Dedifferentiated amniotic fluid mesenchymal stem cell (primary cell): ENCODE results near the gene EGFL7.

ENCODE experiments used
- DNase-seq: peaks from one replicate; pipeline ENCODE4 v3.0.0-alpha.2; 2016; ENCODE audit errors: extremely low spot score

The EGFL7 gene

DNA sequence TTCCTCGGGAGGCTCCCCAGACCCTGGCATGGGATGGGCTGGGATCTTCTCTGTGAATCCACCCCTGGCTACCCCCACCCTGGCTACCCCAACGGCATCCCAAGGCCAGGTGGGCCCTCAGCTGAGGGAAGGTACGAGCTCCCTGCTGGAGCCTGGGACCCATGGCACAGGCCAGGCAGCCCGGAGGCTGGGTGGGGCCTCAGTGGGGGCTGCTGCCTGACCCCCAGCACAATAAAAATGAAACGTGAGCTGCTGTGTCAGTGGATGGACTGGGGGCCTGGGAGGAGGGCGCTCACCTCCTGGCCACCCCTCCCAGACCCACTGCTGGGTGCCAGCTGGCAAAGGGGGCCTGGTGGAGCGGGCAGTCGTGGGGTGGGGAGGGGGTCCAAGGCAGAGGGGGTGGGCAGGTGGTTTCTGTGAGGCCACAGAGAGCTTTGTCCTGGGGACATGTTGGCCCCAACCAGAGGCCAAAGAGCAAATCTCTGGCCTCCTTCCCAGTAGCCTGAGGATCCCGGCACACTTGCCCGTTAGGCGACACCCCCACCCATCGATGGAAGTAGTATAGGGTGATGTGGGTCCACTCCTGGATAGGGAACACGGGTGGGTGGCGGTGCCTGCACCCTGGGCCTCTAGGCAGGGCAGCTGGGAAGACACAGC lies 9.8 kb downstream of the EGFL7 start:
- DNase-seq, result no peak

DNA sequence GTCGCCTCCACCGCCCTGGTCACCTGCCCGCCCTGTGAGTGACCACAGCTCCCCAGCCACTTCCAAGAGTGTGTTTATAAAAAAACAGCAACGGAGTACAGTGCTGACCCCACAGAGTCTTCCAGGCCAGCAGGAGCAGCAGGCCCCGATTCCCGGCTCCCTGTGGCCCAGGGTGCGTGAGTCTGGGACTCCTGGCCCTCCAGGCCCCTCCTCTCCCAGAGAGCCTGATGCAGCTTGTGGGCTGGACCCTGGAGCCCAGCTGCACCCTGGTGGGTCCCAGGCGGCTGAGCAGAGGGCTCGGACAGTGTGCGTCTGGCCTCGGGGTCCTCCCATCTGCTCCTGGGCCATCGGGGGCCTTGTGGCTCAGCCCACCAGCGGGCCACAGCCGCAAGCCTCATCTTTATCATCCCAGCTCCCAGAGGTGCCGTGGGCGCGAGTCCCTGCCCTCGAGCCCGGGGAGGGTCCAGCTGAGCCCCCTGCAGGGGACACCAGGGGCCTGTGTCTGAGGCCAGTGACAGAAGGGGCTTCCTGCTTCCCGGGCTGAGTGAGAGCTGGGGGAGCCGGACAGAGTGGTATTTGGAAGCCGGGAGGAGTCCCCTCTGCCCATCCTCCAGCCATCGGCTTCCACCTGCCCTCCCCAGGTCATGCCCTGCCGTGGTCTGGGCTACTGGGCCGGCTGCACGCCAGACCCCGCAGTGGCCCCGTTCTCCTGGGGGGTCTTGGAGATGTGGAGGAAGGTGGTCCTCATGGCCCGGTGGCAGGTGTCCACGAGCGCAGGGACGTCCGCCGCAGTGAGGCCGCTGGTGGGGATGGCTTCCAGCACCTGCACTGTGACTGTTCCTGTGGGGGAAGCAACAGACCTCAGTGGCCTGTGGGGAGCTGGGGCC lies 10.6 kb downstream of the EGFL7 start:
- DNase-seq, result no peak

- DNase-seq, result no peak
Observed at GRCh38 chr9:136673975-136674785, 11.5 kb downstream of the EGFL7 start.

DNA sequence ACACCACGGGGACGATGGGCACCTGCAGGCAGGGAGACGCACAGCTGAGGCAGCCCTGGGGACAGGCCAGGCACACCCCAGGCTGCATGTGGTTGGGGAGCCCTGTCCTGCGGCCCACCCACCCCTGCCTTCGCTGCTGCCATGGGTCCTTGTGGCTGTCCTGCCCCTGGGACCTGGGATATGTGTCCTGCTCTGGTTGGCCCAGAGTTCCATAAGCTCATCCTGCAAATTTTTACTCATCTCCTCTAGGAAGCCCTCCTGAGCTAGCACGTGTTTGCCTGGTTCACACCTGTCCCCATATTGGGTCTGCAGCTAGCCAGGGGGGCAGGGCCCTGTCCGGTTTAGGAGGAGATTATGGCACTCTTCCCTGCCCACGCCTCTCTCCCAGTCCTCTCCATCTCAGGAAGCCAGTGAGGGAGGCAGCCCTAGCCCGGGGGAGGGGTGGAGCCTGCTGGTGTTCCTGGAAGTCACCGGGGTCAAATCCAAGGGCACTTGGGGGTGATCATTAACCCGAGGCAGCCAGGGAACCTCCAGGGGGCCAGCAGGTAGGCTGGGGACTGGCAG lies 12.2 kb downstream of the EGFL7 start:
- DNase-seq, result no peak

GRCh38 chr9:136675477-136676296 lies 13.0 kb downstream of the EGFL7 start:
- no peak for DNase-seq

DNA sequence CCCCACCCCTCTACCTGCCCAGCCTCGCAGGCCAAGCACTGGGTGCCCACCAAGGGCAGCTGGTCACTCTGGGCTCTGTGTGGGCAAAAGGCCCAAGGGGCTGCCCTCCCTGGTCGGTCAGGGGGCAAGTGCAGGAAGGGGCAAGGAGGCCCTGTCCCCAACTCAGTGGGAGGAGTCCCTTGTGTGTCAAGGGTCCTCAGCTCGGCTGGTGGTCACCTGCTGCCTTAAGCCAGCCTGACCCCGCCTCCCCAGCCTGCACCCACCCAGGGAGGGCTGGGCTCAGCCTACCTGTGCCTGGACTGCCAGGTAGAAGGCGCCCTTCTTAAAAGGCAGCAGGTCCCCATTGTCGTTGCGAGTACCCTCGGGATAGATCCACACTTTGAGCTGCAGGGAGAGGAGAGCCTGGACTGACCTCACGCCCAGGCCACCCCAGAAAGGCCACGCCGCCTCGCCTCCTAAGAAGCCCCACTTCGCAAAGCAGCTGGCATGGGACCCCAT lies 13.6 kb downstream of the EGFL7 start:
- DNase-seq, result no peak

DNA sequence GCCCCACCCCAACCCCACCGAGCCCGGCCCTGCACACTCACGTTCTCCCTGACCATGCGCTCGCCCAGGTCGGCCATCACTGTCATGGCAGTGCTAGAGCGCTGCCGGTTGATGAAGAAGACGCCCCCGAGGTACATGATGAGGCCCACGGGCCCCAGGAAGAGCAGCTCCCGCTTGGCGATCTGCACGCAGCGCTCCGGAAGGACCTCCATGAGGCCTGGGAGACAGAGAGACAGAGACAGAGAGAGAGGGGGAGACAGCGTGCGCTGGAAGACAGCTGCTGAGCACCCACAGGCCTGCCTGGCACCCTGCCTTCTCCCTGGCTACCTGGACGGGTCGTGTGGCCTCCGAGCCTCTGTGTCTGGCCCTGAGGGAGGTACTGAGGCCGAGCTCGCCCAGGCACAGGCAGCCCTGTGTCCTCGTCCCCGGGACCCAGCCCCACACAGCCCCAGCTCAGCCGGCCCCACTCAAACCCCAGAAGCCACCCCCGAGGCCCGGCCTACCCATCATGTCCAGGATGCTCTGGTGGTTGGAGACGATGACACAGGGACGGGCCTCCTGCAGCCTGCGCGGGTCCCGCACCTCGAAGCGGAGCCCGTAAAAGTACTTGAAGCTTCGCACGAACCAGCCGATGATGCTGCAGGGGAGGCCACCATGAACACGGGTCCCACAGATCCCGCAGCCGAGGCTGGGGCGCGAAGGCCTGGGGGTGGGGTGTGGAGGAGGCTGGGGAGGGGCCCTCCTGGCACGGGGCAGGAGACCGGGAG lies 14.4 kb downstream of the EGFL7 start:
- no peak for DNase-seq

DNA sequence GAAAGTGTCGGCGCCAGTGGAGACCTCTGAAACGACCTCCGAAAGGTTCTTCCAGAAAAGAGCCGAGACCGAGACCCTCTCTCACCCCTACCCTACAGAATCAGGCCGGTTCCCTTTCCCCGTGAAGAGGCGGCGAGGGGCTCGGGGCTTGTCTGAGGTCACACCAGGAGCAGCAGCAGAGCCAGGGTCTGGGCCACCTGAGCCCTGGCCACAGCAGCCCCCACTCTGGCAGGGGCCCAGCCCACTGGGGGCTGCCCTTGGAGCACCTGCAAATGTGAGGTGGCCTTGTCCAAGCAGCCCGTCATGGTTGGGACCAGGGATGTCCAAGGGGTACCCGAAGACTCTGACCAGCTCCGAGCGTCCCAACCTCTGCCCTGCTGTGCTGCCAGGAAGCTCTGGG lies 15.3 kb downstream of the EGFL7 start:
- no peak for DNase-seq

- DNase-seq, result no peak
Observed at GRCh38 chr9:136678624-136679023, 15.9 kb downstream of the EGFL7 start.

DNA sequence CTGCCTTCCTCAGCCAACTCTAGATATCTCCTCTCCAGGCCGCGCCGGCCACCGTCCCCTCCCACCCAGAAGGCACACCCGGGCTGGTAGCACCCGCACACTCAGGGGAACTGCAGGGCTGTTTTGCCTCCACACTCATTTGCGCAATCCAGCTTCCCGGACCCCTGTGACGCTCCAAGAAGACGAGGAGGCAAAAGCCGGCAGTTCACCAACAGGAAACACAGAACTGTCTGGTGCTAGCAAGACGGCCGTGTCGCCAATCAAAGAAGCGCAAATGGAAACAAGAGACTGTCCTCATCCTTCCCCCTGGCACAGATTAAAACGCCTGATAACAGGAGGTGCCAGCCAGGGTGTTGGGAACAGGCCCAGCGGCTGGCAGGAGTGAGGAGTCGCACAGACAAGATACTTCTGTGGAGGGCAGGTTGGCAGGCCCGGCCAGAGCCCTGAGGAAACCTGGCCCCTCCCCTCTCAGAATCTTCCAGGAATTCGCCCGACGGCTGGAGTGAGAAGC lies 16.8 kb downstream of the EGFL7 start:
- no peak for DNase-seq

DNA sequence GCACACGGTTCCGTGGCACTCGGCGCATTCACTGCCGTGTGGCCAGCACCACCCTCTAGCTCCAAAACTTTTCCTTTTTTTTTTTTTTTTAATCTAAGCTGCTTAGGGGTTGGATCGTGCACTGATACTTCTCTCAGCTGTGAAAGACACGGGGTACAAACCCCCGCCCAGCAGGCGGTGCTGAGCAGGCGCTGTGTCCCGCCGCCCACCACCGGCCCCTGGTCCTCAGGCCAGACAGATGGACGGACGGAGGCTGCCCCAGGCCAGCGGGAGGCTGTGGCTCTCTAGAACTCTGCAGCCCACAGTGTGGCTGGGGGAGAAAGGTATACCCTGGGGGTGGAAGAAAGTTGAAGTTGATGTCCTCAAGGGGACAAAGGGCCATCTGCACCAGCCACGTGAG lies 18.3 kb downstream of the EGFL7 start:
- DNase-seq, result no peak

- DNase-seq, result no peak
Observed at GRCh38 chr9:136681945-136682699, 19.4 kb downstream of the EGFL7 start.

GRCh38 chr9:136682710-136683109 lies 20.0 kb downstream of the EGFL7 start:
- DNase-seq, result no peak

DNA sequence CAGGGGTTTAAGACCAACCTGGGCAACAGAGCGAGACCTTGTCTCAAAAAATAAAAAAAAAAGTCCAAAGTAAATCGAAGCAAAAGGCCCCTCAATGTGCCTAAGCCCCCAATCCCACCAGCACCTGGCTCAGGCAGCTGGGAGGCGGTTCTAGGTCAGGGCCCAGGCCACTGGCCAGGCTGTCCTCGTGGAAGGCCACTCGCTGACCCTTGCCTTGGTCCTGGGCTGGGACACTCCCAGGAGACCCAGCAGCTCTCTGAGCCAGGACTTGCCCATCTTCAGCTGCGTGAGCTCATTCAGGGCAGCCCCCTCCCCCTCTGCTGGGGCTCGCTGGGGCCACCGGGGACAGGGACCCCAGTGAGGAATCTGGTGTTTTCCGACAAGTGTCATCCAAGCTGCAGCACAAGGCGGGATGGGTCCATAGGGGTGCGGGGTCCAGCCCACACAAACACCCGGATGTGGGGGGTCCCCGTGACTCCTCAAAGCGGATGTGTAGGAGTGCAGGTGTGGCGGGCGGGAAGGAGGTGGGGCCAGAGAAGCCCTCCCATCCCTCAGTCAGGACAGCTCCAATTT lies 20.5 kb downstream of the EGFL7 start:
- no peak for DNase-seq

- no peak for DNase-seq
Observed at GRCh38 chr9:136683755-136684154, 21.0 kb downstream of the EGFL7 start.

DNA sequence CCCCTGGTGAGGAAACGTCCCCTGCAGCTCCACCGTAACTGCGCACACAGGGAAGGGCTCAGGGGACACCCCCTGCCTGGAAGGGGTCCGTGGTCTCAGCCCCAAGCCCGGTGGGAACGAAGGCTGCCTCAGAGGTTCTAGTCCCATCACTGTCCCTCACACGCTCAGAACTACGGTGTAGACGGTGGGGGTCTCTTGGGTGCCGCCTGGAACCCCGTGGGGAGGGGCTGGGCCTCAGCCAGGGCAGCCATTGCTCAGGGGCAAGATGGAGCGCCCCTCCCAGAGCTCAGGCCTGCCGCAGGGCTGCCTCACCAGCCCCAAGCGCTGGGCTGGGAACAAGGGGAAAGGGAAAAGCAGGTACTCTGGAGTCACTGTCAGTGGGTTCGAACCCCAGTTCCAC lies 21.6 kb downstream of the EGFL7 start:
- DNase-seq, result no peak

GRCh38 chr9:136684799-136685198 lies 22.1 kb downstream of the EGFL7 start:
- no peak for DNase-seq

DNA sequence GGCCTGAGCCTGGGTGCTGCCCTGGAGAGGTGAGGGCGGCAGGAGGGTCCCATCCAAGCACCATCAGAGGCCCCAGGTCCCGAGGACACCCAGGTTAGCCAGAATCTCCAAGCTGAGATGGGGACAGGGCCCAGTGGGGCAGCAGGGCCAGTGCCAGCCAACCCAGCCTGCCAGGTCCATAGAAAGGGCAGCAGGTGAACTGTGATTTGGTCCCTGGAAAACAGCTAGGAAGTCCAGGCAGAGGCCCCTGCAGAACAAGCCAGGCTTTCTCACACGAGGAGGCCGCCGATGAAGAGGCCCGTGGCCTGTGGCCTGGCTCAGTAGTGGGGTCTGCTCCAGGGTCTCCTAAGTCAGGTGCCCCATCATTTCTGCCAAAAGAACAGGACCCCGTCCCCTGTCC lies 22.5 kb downstream of the EGFL7 start:
- no peak for DNase-seq
